Uterus (tissue), 2 donors: ENCODE results near the gene CALML6.

Source experiments
- POLR2A ChIP-seq, 2 donors: fragments of 450-650 bp; IDR thresholded peaks; one replicate each; pipeline ENCODE4 v1.6.1; 2016; ENCODE audit warnings: antibody characterized with exemption in 2 of 2, mild to moderate bottlenecking in 1 of 2, moderate library complexity in 1 of 2
- TF ChIP-seq, protein P1 (sequence below), 4 experiments: fragments of 200-600 bp in 2 of 4; fragments of 450-650 bp in 2 of 4; sonication (generic) in 2 of 4; IDR thresholded peaks; one replicate each; pipeline ENCODE4 v1.5.1; 2016 to 2019; ENCODE audit warnings: antibody characterized with exemption in 4 of 4, mild to moderate bottlenecking in 2 of 4, moderate library complexity in 1 of 4

- TF ChIP-seq, protein P1, sequence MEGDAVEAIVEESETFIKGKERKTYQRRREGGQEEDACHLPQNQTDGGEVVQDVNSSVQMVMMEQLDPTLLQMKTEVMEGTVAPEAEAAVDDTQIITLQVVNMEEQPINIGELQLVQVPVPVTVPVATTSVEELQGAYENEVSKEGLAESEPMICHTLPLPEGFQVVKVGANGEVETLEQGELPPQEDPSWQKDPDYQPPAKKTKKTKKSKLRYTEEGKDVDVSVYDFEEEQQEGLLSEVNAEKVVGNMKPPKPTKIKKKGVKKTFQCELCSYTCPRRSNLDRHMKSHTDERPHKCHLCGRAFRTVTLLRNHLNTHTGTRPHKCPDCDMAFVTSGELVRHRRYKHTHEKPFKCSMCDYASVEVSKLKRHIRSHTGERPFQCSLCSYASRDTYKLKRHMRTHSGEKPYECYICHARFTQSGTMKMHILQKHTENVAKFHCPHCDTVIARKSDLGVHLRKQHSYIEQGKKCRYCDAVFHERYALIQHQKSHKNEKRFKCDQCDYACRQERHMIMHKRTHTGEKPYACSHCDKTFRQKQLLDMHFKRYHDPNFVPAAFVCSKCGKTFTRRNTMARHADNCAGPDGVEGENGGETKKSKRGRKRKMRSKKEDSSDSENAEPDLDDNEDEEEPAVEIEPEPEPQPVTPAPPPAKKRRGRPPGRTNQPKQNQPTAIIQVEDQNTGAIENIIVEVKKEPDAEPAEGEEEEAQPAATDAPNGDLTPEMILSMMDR (IDR thresholded peaks at IDR 0.05), result no peak
- TF ChIP-seq POLR2A (IDR thresholded peaks at IDR 0.05), result no peak
These were observed 50.5 kb downstream of the CALML6 start for GRCh38 chr1:1965546-1965945.
